Measurements from ENCODE around the gene DNAJC22. TPM values are rescaled to one million over a fixed set of nuclear protein-coding genes. Genes with fewer than 3 reads are reported as not detected.
A peak's percentile ranks its signal among the peaks of the same experiment; 100 is the strongest.

The DNAJC22 gene
- total and polyA plus RNA-seq, 2 experiments from 2014 or later, result 17.8 to 28.3 TPM

GRCh38 chr12:49345051-49345824 lies 1.4 kb upstream of the DNAJC22 start:
- H3K27ac ChIP-seq, result no peak overlapping the region
- H3K27me3 ChIP-seq, result peaks cover 69% of the 10 kb centered on the region
- DNase-seq (ENCODE audit: low spot score), result peak; percentile 70
- no peaks in the 10 kb centered on the region for H3K9me2 ChIP-seq (replicated peaks; ENCODE audit: insufficient read depth)
- no peaks in the 10 kb centered on the region for H4K20me1 ChIP-seq (ENCODE audit: insufficient read depth, poor library complexity, severe bottlenecking)
- H3K79me2 ChIP-seq, result peaks cover 11% of the 10 kb centered on the region
- H3K36me3 ChIP-seq (replicated peaks; ENCODE audit: insufficient read depth, low read depth), result no peaks in the 10 kb centered on the region
- peak; percentile 79 for TF ChIP-seq EZH2phosphoT487 (IDR thresholded peaks at IDR 0.05; ENCODE audit: low read depth, severe bottlenecking, unreplicated experiment)
- TF ChIP-seq CTCF (IDR thresholded peaks at IDR 0.05; ENCODE audit: poor library complexity), result no peak
- TF ChIP-seq EZH2 (IDR thresholded peaks at IDR 0.05; ENCODE audit: borderline replicate concordance), result peak; percentile 51
- peak overlapping the region; percentile 99 for H3K4me2 ChIP-seq
- WGBS (ENCODE audit: low lambda C conversion rate, missing lambda C conversion rate), result under 1% methylated on average over 47 of the region's 70 CpGs
- no peaks in the 10 kb centered on the region for H3K9me3 ChIP-seq (ENCODE audit: low read depth)
- peak overlapping the region; percentile 78 for H2AFZ ChIP-seq
- peak overlapping the region; percentile 36 for H3K4me3 ChIP-seq
- peaks cover 53% of the 10 kb centered on the region for H3K4me1 ChIP-seq (ENCODE audit: insufficient read depth)

- peak overlapping the region; percentile 36 for H3K4me3 ChIP-seq
- peaks cover 11% of the 10 kb centered on the region for H3K79me2 ChIP-seq
- H3K9me3 ChIP-seq (ENCODE audit: low read depth), result no peaks in the 10 kb centered on the region
- H3K4me1 ChIP-seq (ENCODE audit: insufficient read depth), result peaks cover 53% of the 10 kb centered on the region
- no peaks in the 10 kb centered on the region for H4K20me1 ChIP-seq (ENCODE audit: insufficient read depth, poor library complexity, severe bottlenecking)
- no peaks in the 10 kb centered on the region for H3K9me2 ChIP-seq (replicated peaks; ENCODE audit: insufficient read depth)
- H2AFZ ChIP-seq, result peak overlapping the region; percentile 78
- TF ChIP-seq EZH2 (IDR thresholded peaks at IDR 0.05; ENCODE audit: borderline replicate concordance) (peak; percentile 88), EZH2phosphoT487 (IDR thresholded peaks at IDR 0.05; ENCODE audit: low read depth, severe bottlenecking, unreplicated experiment) (peak; percentile 78), CTCF (IDR thresholded peaks at IDR 0.05; ENCODE audit: poor library complexity) (no peak)
- WGBS (ENCODE audit: low lambda C conversion rate, missing lambda C conversion rate), result 2% methylated on average over 28 of the region's 61 CpGs
- H3K4me2 ChIP-seq, result peak overlapping the region; percentile 99
- no peak overlapping the region for H3K27ac ChIP-seq
- H3K36me3 ChIP-seq (replicated peaks; ENCODE audit: insufficient read depth, low read depth), result no peaks in the 10 kb centered on the region
- peak; percentile 23 for DNase-seq (ENCODE audit: low spot score)
- H3K27me3 ChIP-seq, result peaks cover 61% of the 10 kb centered on the region
Observed at GRCh38 chr12:49345825-49346658, 646 bp upstream of the DNAJC22 start.

GRCh38 chr12:49347311-49348193 lies 864 bp downstream of the DNAJC22 start:
- TF ChIP-seq EZH2phosphoT487 (IDR thresholded peaks at IDR 0.05; ENCODE audit: low read depth, severe bottlenecking, unreplicated experiment) (no peak), CTCF (IDR thresholded peaks at IDR 0.05; ENCODE audit: poor library complexity) (peak; percentile 98)
- Histone ChIP-seq H3K4me3 (no peak overlapping the region), H3K9me3 (ENCODE audit: low read depth) (no peaks in the 10 kb centered on the region), H3K9me2 (replicated peaks; ENCODE audit: insufficient read depth) (no peaks in the 10 kb centered on the region), H3K27me3 (peaks cover 48% of the 10 kb centered on the region), H3K4me1 (ENCODE audit: insufficient read depth) (peaks cover 49% of the 10 kb centered on the region), H3K4me2 (peak overlapping the region; percentile 99), H3K27ac (peak overlapping the region; percentile 76), H4K20me1 (ENCODE audit: insufficient read depth, poor library complexity, severe bottlenecking) (no peaks in the 10 kb centered on the region), H3K79me2 (peaks cover 11% of the 10 kb centered on the region), H3K36me3 (replicated peaks; ENCODE audit: insufficient read depth, low read depth) (no peaks in the 10 kb centered on the region), H2AFZ (peak overlapping the region; percentile 68)
- 12% methylated on average over 33 of the region's 37 CpGs for WGBS (ENCODE audit: low lambda C conversion rate, missing lambda C conversion rate)
- DNase-seq (ENCODE audit: low spot score), result peak; percentile 94
